Testis (tissue), 3 donors: Measurements from ENCODE around the gene ZNF185. TPM values are rescaled to one million over a fixed set of nuclear protein-coding genes. Genes with fewer than 3 reads are reported as not detected.

Experiments
- DNase-seq: peaks from one replicate; pipeline ENCODE4 v3.0.0-alpha.2; 2019
- H3K27ac ChIP-seq, 2 donors: fragments of 200-600 bp; sonication (generic); one replicate each; pipeline ENCODE4 v1.5.1; 2019
- H3K27me3 ChIP-seq: fragments of 200-600 bp; sonication (generic); one replicate; pipeline ENCODE4 v1.5.1; 2019
- H3K36me3 ChIP-seq: fragments of 200-600 bp; sonication (generic); one replicate; pipeline ENCODE4 v1.5.1; 2017; ENCODE audit warnings: low read depth; ENCODE audit errors: missing control alignments
- H3K4me1 ChIP-seq: fragments of 200-600 bp; sonication (generic); one replicate; pipeline ENCODE4 v1.5.1; 2019
- H3K4me3 ChIP-seq, 2 donors: fragments of 200-600 bp; sonication (generic); one replicate each; pipeline ENCODE4 v1.5.1; 2017 to 2019
- H3K9me3 ChIP-seq: fragments of 200-600 bp; sonication (generic); one replicate; pipeline ENCODE4 v1.5.1; 2017
- CTCF ChIP-seq, 3 experiments: fragments of 450-650 bp in 2 of 3; fragments of 200-600 bp in 1 of 3; sonication (generic) in 1 of 3; IDR thresholded peaks; one replicate each; pipeline ENCODE4 v1.5.1; 2016 to 2019; ENCODE audit warnings: antibody characterized with exemption in 3 of 3, mild to moderate bottlenecking in 2 of 3, moderate library complexity in 1 of 3
- POLR2A ChIP-seq: fragments of 450-650 bp; IDR thresholded peaks from one replicate; pipeline ENCODE4 v1.6.1; 2017; ENCODE audit warnings: antibody characterized with exemption, mild to moderate bottlenecking, moderate library complexity
- WGBS, 2 donors: methylation state at CpG; one replicate each; pipeline ENCODE4 v1.1.5; 2018; 5-methylcytosine and 5-hydroxymethylcytosine counted together
- intact Hi-C: fragments of 100-400 bp; cut with DNase I; formaldehyde crosslinking; loops from one replicate; pipeline ENCODE4 v1.15.1; 2023; ENCODE audit warnings: low total_unique reads
- polyA plus RNA-seq: library from polyadenylated mRNA; stranded (reverse); fragments of 350-450 nt; fragmentation: Illumina TruSeq; extraction: RNeasy Lipid Tissue Mini Kit (QIAGEN cat#74804); gene quantifications from one replicate; pipeline ENCODE4 v1.2.3, GENCODE V29; 2014; ENCODE audit warnings: low read depth, low replicate concordance; ENCODE audit not compliant: insufficient read depth
- total RNA-seq, 2 donors: library from RNA; depleted of rRNA; stranded (reverse); fragments of >200 nt; gene quantifications; one replicate each; pipeline ENCODE4 v1.2.3, GENCODE V29; 2016

Gene ZNF185
- total and polyA plus RNA-seq, 3 donors from 2014 or later: 5.9 to 11.1 (median 6.9) TPM

- DNase-seq: no peak
- TF ChIP-seq POLR2A (no peak), CTCF (IDR thresholded peaks at IDR 0.05) (no peak)
- no peak overlapping the region for H3K4me3 ChIP-seq
- H3K27ac ChIP-seq: no peak overlapping the region
- no peaks in the 10 kb centered on the region for H3K27me3 ChIP-seq
- intact Hi-C loops: no loop called here
- H3K9me3 ChIP-seq: no peaks in the 10 kb centered on the region
- WGBS, 2 donors: 89% methylated on average over 9 of the region's 9 CpGs; no CpG with 5 or more reads in 1 of the 2 donors
- H3K36me3 ChIP-seq: no peaks in the 10 kb centered on the region
- H3K4me1 ChIP-seq: no peaks in the 10 kb centered on the region
These were observed 3.8 kb upstream of the ZNF185 start for GRCh38 chrX:152893980-152894610.

- 86% methylated on average over 3 of the region's 3 CpGs; no CpG with 5 or more reads in 1 of the 2 donors for WGBS, 2 donors
- H3K27ac ChIP-seq: no peak overlapping the region
- H3K27me3 ChIP-seq: no peaks in the 10 kb centered on the region
- no peaks in the 10 kb centered on the region for H3K9me3 ChIP-seq
- TF ChIP-seq CTCF (IDR thresholded peaks at IDR 0.05) (no peak), POLR2A (no peak)
- DNase-seq: no peak
- no peaks in the 10 kb centered on the region for H3K4me1 ChIP-seq
- no peaks in the 10 kb centered on the region for H3K36me3 ChIP-seq
- H3K4me3 ChIP-seq: no peak overlapping the region
- intact Hi-C loops: no loop called here
These were observed 2.7 kb upstream of the ZNF185 start for GRCh38 chrX:152895121-152895520.

GRCh38 chrX:152895724-152896420 lies 2.0 kb upstream of the ZNF185 start:
- Histone ChIP-seq H3K4me1 (no peaks in the 10 kb centered on the region), H3K27ac (no peak overlapping the region), H3K4me3 (no peak overlapping the region), H3K27me3 (no peaks in the 10 kb centered on the region), H3K9me3 (no peaks in the 10 kb centered on the region), H3K36me3 (no peaks in the 10 kb centered on the region)
- TF ChIP-seq CTCF (IDR thresholded peaks at IDR 0.05) (no peak), POLR2A (no peak)
- intact Hi-C loops: no loop called here
- 91 to 96% methylated on average over 7 to 8 of the region's 8 CpGs for WGBS, 2 donors
- no peak for DNase-seq

GRCh38 chrX:152896450-152896849 lies 1.4 kb upstream of the ZNF185 start:
- Histone ChIP-seq H3K4me1 (no peaks in the 10 kb centered on the region), H3K9me3 (no peaks in the 10 kb centered on the region), H3K27me3 (no peaks in the 10 kb centered on the region), H3K27ac (no peak overlapping the region), H3K4me3 (no peak overlapping the region), H3K36me3 (no peaks in the 10 kb centered on the region)
- DNase-seq: no peak
- no peak for TF ChIP-seq CTCF (IDR thresholded peaks at IDR 0.05)
- TF ChIP-seq POLR2A: no peak
- 75 to 100% methylated on average over 5 to 8 of the region's 8 CpGs for WGBS, 2 donors
- intact Hi-C loops: no loop called here

GRCh38 chrX:152898442-152898841 lies 575 bp downstream of the ZNF185 start:
- no peak for DNase-seq
- Histone ChIP-seq H3K9me3 (no peaks in the 10 kb centered on the region), H3K27me3 (no peaks in the 10 kb centered on the region), H3K27ac (no peak overlapping the region), H3K4me1 (no peaks in the 10 kb centered on the region), H3K36me3 (no peaks in the 10 kb centered on the region), H3K4me3 (no peak overlapping the region)
- no peak for TF ChIP-seq POLR2A
- no peak for TF ChIP-seq CTCF (IDR thresholded peaks at IDR 0.05)
- intact Hi-C loops: no loop called here
- 66% methylated on average over 10 of the region's 10 CpGs; no CpG with 5 or more reads in 1 of the 2 donors for WGBS, 2 donors
